Lung (tissue), 12 donors: Measurements from ENCODE around the gene NPSR1. TPM values are rescaled to one million over a fixed set of nuclear protein-coding genes. Genes with fewer than 3 reads are reported as not detected.

Experiments
- ATAC-seq: fragments of 200-7000 bp; cut with Tn5 transposase; one replicate; pipeline ENCODE4 v1.9.1; 2020; ENCODE audit warnings: moderate number of reproducible peaks; ENCODE audit not compliant: insufficient read depth, low FRiP score
- DNase-seq, 3 donors: peaks; one replicate each; pipeline ENCODE4 v3.0.0-alpha.2; 2013 to 2017
- H3K27ac ChIP-seq, 2 donors: one replicate each; pipeline ENCODE4 v1.5.1; 2013; ENCODE audit warnings: mild to moderate bottlenecking in 2 of 2, moderate library complexity in 2 of 2, control low read depth in 1 of 2, inconsistent platforms in 1 of 2, low read depth in 1 of 2, low read length in 1 of 2
- H3K27me3 ChIP-seq, 3 donors: one replicate each; pipeline ENCODE4 v1.5.1; 2013; ENCODE audit warnings: low read length in 2 of 3; ENCODE audit not compliant: control insufficient read depth in 3 of 3, insufficient read depth in 3 of 3
- H3K36me3 ChIP-seq, 4 donors: one replicate each; pipeline ENCODE4 v1.5.1; 2013; ENCODE audit warnings: low read length in 4 of 4, mild to moderate bottlenecking in 1 of 4, moderate library complexity in 1 of 4; ENCODE audit not compliant: control insufficient read depth in 4 of 4, insufficient read depth in 4 of 4
- H3K4me1 ChIP-seq, 5 donors: one replicate each; pipeline ENCODE4 v1.5.1; 2013; ENCODE audit warnings: low read length in 5 of 5, mild to moderate bottlenecking in 2 of 5, moderate library complexity in 1 of 5; ENCODE audit not compliant: control insufficient read depth in 5 of 5, insufficient read depth in 5 of 5
- H3K4me3 ChIP-seq: one replicate; pipeline ENCODE4 v1.5.1; 2013; ENCODE audit warnings: mild to moderate bottlenecking, control low read depth, moderate library complexity
- H3K9ac ChIP-seq, 2 donors: one replicate each; pipeline ENCODE4 v1.5.1; 2013; ENCODE audit warnings: low read length in 2 of 2, control low read depth in 1 of 2; ENCODE audit not compliant: insufficient read depth in 1 of 2
- H3K9me3 ChIP-seq, 4 donors: one replicate each; pipeline ENCODE4 v1.5.1; 2013; ENCODE audit warnings: low read length in 3 of 4, mild to moderate bottlenecking in 1 of 4, moderate library complexity in 1 of 4; ENCODE audit not compliant: control insufficient read depth in 4 of 4, insufficient read depth in 3 of 4
- CTCF ChIP-seq: IDR thresholded peaks from 2 replicates; pipeline ENCODE4 v1.5.1; 2012; ENCODE audit warnings: mild to moderate bottlenecking; ENCODE audit errors: control extremely low read depth, extremely low read depth
- WGBS, 2 donors: extraction: QIAGEN DNeasy Blood & Tissue Kit; methylation state at CpG; one replicate each; pipeline ENCODE4 v1.1.7; 2013; 5-methylcytosine and 5-hydroxymethylcytosine counted together
- polyA plus RNA-seq, 2 donors: library from polyadenylated mRNA; stranded (reverse); fragments of 200-250 nt; gene quantifications; one replicate each; pipeline ENCODE4 v1.2.1, GENCODE V29; 2013
- total RNA-seq, 2 donors: library from RNA; depleted of rRNA in 1 of 2; stranded (reverse); fragments of >200 nt in 1 of 2; gene quantifications; one replicate each; pipeline ENCODE4 v1.2.1, GENCODE V29; 2014 to 2021
- donor health status: control.
- donor health status: control.
- donor health status: Bipolar disorder and iron deficiency.
- donor health status: healthy.
- donor health status: DM: yes; HTN: yes; CAD: no.

Gene NPSR1
- total and polyA plus RNA-seq, 4 donors = not detected

GRCh38 chr7:34662058-34662708 lies 4.2 kb downstream of the NPSR1 start:
- DNase-seq (no peak), ATAC-seq (no peak)
- 78 to 79% methylated on average over 8 of the region's 8 CpGs for WGBS, 2 donors
- Histone ChIP-seq H3K9ac (no peak overlapping the region), H3K27me3 (no peaks in the 10 kb centered on the region), H3K9me3 (peaks cover 0 to 4% (median 0%) of the 10 kb centered on the region in 4 donors), H3K36me3 (no peaks in the 10 kb centered on the region), H3K27ac (no peak overlapping the region), H3K4me1 (no peaks in the 10 kb centered on the region), H3K4me3 (no peak overlapping the region)
- no peak for TF ChIP-seq CTCF

GRCh38 chr7:34664755-34665154 lies 6.7 kb downstream of the NPSR1 start:
- no peak for TF ChIP-seq CTCF
- Histone ChIP-seq H3K9me3 (peaks cover 0 to 4% (median 0%) of the 10 kb centered on the region in 4 donors), H3K4me3 (no peak overlapping the region), H3K4me1 (no peaks in the 10 kb centered on the region), H3K9ac (no peak overlapping the region), H3K27ac (no peak overlapping the region), H3K36me3 (no peaks in the 10 kb centered on the region), H3K27me3 (peaks cover 0 to 3% (median 0%) of the 10 kb centered on the region in 3 donors)
- no peak for DNase-seq
- ATAC-seq = no peak

- H3K27me3 ChIP-seq = peaks cover 0 to 3% (median 0%) of the 10 kb centered on the region in 3 donors
- no peaks in the 10 kb centered on the region for H3K36me3 ChIP-seq
- no peaks in the 10 kb centered on the region for H3K9me3 ChIP-seq
- H3K4me1 ChIP-seq = no peaks in the 10 kb centered on the region
- 91% methylated on average over 6 of the region's 6 CpGs for WGBS, 2 donors
- H3K27ac ChIP-seq = no peak overlapping the region
- H3K4me3 ChIP-seq = no peak overlapping the region
- DNase-seq (no peak), ATAC-seq (no peak)
- TF ChIP-seq CTCF = no peak
- no peak overlapping the region for H3K9ac ChIP-seq
These were observed 14.4 kb downstream of the NPSR1 start for GRCh38 chr7:34672430-34672829.

GRCh38 chr7:34673066-34673465 lies 15.0 kb downstream of the NPSR1 start:
- WGBS, 2 donors = 91 to 95% methylated on average over 3 of the region's 3 CpGs
- Histone ChIP-seq H3K27ac (no peak overlapping the region), H3K9ac (no peak overlapping the region), H3K36me3 (no peaks in the 10 kb centered on the region), H3K4me3 (no peak overlapping the region), H3K27me3 (peaks cover 0 to 3% (median 0%) of the 10 kb centered on the region in 3 donors), H3K4me1 (no peaks in the 10 kb centered on the region), H3K9me3 (no peaks in the 10 kb centered on the region)
- no peak for DNase-seq
- TF ChIP-seq CTCF = no peak
- ATAC-seq = no peak
